NCI-H1436 (cell line): ENCODE measurements around the gene HMGCL.
"Not testable (repeated sequence)": the region's sequence is repeated elsewhere in the genome, so short reads cannot be mapped to it uniquely, and the experiment has no call there.

Source experiments
- DNase-seq: peaks from one replicate; lab custom pipeline; 2025; lab: John Stamatoyannopoulos, UW

Gene HMGCL

DNA sequence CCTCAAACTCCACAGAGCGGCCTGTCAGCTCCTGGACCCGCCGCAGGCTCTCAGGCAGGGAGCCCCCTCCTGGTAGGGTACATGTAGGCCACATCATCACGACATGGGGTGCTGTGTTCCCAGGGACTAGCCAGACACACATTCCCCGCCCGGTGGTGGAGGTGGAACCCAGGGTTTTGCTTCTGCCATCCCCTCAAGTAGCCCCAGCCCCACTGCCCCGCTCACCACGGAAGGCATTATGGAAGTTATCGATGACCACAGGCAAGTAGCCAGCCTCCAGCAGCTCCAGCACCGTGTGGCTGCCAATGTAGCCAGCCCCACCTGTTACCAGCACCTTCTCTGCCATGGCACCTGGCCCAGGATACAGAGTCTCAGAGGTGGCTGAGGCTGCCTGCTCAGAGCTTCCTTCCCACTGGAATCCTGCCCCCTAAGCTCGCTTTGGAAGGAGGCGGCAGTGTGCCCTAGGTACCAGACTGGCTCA, 26.5 kb downstream of the HMGCL start:
- no peak for DNase-seq

DNA sequence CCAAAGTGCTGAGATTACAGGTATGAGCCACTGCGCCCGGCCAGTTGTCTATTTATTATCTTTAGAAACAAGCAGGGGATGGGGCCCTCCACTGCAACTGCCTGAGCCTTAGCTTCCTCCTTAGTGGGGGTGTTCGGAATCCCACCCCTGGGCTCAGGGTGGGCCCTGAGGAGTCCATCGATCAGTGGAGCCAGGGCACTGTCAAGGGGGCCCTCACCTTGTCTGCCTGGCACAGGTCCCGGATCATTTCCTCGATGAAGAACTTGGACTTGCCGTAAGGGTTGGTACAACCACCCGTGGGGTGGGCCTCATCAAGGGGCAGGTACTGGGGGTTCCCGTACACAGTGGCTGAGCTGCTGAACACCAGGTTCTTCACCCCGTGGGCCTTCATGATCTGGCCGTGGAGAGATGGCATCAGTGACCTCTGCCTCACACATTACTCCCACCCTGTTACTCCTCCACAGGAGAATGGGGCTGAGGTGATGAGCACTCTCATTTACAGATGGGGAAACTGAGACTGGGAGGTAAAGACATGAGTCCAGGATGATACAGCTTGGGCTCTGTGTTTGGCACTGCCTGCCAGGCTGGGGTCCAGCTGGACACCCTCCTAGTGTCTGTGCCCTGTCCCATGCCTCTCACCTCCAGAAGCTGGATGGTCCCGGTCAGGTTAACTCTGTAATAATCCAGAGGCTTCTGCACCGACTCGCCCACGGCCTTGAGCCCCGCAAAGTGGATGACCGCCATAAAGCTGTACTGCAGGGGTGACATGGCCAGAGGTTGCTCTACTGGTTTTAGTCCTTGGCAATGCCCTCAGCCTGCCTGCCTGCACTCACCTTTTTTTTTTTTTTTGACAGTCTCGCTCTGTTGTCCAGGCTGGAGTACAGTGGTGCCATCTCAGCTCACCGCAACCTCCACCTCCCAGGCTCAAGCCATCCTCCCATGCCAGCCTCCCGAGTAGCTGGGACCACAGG, 27.5 kb downstream of the HMGCL start:
- no peak for DNase-seq

DNA sequence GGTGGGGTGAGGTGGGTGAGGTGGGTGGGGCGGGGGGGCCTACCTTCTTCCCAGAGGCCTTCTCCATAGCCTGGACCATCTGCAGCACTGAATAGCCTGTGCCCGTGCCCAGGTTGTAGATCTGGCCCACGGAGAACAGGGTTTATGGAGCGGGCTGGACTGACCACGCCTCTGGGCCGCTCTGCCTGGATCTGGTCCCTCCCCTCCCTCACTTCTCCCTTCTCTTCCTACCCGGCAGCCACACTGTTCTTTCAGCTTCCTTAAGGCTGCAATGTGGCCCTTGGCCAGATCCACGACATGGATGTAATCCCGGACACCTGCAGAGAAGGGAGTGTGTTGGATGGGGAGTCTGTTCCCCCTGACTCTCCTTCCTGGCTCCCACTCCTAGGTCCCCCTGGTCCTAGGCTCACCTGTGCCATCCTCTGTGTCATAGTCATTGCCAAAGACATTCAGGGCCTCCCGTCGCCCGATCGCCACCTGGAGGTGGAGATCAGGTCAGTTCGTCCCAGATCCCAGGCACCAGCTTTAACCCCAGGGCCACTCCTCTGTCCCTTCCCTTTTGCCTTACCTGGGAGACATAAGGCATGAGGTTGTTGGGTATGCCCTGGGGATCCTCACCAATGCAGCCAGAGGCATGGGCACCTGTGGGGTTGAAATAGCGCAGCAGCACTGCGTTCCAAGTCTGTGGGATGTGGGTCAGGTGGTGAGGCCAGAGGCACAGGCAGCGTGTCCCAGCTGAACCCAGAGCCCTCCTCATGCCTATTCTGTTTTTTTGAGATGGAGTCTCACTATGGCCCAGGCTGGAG, 28.6 kb downstream of the HMGCL start:
- no peak for DNase-seq

DNA sequence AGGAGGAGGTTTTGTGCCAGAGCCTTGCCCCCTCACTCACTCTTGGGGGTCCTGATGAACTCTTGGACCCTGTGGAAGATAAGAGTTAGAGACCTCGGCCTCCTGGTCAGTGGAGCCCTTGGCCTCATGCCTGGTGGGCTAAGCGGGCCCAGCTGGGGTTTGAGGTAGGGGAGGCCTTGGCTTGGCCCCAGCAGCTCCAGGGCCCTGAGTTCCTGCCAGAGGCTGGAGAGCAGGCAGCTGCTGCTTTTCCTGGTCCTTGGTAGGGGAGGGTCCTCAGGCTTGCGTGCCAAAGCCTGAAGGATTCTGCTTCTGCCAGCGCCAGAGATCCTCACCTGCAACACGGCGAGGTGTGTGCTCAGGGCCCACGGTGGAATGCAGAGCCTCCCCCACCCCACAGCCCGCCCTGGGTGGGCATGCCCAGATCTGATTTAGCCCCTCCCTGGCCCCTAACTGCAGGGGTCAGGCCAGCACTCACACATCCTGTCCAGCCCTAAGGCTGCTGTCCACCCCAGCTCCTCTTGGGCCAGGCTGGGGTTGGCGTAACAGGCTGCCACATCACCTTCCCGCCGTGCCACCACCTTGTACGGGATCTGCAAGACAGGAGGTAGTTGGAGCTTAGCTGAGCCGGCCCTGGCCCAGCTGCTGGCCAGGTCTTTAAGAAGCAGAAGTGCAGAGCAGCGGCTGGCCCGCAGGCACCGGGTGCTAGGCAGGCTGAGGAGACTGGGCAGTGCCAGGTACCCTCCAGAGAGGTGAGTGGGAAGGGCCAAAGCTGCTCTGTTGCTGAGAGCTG, 29.4 kb downstream of the HMGCL start:
- no peak for DNase-seq

DNA sequence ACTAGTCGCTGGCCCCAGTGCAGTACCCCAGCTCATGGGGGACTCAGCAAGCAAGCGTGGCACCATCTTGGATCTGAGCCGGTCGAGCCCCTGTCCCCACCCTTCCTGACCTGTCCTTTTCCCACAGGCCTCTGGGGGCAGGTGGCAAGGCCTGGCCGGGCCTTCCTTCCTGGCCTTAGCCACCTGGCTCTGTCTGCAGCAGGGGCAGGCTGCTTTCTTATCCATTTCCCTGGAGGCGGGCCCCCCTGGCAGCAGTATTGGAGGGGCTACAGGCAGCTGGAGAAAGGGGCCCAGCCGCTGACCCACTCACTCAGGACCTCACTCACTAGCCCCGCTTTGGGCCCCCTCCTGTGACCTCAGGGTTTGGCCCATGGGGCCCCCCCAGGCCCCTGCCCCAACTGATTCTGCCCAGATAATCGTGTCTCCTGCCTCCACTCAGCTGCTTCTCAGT, 30.5 kb downstream of the HMGCL start:
- not testable (repeated sequence) for DNase-seq

DNA sequence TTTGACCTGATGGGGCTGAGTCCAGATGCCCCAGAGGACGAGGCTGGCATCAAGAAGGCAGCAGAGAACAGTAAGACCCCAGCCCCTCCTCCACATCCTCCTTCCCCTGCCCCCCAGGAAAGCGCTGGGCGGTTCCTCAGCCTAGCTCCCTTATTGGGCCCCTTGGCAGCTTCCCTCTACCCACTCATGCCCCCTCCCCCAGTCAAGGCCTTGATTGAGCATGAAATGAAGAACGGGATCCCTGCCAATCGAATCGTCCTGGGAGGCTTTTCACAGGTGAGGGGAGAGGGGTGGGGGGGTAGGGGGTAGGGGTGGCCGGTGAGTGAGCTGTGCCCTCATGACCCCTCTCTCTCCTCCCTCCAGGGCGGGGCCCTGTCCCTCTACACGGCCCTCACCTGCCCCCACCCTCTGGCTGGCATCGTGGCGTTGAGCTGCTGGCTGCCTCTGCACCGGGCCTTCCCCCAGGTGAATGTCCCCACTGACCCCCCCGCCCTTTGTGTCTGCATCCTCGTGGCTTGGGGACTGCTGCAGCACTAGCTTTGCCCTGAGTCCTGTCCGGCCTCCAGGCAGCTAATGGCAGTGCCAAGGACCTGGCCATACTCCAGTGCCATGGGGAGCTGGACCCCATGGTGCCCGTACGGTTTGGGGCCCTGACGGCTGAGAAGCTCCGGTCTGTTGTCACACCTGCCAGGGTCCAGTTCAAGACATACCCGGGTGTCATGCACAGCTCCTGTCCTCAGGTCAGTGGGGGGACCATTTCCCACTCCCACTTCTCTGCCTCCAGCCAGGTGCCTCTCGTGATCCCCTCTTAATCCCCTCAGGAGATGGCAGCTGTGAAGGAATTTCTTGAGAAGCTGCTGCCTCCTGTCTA, 31.1 kb downstream of the HMGCL start:
- DNase-seq, result no peak

DNA sequence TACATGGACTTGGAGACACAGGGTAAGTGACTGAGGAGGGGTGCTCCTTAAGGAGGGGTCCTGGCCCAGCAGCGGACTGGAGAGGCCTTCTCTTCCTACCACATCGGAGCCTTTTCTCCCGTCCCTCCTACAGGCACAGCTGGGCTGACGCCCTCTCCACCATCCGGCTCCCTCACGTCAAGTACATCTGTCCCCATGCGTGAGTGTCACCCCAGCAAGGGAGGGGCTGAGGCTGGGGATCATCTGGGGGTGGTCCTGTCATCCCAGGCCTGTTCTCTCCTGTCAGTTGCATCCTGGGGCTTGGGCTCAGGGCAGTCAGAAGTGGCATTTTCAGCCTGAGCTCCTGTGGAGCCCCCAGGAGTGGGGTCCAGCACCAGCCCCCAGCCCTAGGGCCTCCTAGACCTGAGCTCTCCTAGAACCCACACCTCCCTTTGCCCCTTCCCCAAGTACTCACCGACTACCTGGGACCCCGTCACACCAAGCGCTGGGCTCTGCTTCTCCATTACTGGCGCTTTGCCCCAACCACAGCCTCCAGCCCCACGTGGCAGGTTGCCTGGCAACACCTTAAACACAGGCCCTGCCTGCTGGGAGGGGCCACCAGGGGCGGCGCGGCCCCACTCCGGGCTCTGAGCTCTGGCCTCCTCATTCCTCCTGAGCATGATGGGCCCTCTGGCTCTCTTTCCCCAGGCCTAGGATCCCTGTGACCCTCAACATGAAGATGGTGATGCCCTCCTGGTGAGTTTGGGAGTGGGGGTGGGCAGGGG, 32.0 kb downstream of the HMGCL start:
- no peak for DNase-seq

DNA sequence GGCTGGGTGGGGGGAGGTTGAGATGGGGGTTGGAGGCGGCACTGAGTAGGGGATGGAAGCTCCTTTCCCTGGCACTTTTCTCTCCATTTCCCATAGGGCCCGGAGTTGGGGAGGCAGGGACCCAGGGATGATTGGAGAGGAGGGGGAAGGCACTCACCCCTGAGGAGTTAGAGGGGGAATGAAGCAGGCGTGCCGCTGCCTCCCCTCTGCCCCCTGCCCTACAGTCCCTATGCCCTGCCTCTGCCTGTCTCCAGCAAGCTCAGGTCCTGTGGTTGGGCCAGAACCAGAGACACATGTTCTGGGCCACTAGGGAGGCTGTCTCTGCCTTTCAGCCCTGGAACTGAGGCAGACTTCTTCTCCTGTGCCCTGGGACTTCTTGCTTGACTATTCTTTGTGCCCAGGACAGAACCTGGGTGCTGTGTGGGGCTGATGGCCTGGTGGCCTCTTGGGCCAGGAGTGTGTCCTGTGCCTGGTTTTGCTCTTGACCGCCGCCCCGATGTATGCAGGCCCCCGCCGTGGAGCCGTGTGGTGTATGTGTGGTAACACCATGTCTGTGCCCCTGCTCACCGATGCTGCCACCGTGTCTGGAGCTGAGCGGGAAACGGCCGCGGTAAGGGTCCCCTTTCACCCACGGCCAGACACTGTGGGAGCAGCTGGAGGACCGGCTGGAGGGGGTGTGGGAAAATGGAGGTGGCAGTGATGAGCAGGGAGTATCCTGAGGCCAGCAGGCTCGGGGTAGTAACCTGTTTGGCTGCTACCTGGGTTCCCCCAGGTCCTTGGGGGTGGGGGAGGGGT, 32.9 kb downstream of the HMGCL start:
- no peak for DNase-seq

DNA sequence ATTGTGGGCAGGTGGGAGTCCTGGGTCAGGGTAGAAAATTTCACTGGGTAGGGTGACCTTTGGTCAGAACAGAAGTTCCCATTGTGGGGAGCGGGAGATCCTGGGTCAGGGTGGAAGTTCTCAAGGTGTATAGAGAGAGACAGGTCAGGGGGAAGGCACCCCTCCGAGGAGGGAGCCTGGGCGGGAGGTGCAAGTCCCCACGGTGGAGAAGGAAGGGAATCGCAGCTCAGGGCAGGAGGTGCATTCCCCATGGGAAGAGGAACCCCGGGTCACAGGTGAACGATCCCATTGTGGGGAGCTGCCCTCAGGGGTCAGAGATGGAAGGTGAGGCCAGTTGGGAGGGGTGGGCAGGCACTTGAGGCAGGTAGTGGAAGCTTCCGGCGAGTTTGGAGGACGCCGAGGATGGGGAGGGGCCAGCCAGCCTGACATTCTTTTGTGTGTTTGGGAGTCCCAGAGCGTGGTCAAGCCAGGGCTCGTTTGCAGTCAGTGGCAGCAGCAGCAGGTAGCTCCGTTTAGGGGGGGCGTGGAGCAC, 33.6 kb downstream of the HMGCL start:
- no peak for DNase-seq

DNA sequence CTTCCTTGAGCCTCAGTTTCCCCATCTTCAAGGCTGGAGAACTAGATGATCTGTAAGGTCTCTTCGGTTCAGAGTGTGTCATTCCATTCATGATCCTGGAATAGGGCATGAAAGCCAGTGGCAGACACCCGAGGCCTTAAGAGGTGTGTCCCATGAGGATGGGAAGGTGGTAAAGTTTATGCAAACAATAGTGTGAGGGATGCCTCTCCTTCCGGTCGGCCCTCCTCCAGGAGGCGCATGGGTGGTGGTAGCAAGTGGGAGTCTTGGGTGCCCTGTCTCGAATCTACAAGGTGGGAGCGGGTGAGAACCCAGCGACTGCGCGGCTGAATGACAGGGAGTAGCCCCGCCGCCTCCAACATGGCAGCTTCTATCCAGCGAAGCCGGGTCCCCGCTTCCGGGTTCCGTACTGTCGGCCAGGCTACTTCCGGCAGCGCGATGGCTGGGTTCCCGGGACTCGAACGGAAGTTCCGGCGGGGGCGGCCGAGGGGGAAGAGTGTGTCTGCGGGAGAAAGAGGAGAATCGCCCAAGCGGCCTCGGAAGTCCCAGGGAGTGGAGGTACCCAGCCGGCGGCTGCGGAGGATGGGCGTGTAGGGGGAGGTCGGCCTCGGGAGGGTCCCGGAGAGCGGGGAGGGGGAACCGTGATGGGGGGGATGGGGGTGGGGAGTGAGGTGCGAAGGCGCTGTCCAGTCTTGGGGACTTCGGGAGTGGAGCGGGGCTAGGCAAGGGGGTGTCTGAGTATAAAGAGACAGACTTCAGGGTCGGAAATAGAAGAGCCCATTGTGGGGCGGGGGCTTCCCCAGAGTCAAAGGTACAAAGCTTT, 34.3 kb downstream of the HMGCL start, which contains the start of gene LYPLA2:
Gene LYPLA2, plus strand, starts transcription at position 450 of the 820 bp plus-strand sequence. CDS start 1,538 bp downstream, outside the sequence.
- peak; percentile 90 for DNase-seq

DNA sequence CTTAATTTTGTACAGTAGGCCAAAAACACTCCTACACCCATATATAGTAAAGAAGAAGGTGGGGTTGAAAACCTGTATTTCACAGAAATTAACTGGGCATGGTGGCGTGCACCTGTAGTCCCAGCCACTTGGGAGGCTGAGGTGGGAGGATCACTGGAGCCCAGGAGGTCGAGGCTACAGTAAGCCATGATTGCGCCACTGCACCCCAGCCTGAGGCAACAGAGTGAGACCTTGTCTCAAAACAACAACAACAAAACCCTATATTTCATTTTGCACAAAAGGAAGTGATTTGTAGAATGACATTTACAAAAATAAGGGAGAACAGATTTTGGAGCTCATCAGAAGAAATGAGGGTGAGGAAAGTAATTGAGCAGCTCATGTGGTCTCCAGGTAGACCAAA, 36.5 kb downstream of the HMGCL start:
- DNase-seq, result no peak

DNA sequence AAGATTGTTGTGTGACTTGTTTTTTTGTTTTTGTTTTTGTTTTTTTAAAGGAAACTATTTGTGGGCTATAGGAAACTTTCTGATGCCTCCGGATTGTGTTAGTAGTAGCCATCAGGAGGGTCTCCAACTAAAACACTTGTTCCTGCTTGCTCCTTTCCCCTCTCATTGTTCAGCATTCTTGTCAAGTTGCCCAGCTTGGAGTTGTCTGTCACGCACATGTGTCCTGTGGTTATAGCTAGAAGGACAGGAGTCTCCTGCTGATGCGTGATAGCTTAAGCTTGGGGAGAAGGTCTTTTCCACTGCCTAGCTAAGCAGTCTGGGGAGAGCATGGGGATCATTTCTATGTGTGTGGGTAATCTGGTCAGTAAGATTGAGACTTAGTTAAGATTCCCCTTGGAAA, 37.5 kb downstream of the HMGCL start:
- DNase-seq, result no peak

DNA sequence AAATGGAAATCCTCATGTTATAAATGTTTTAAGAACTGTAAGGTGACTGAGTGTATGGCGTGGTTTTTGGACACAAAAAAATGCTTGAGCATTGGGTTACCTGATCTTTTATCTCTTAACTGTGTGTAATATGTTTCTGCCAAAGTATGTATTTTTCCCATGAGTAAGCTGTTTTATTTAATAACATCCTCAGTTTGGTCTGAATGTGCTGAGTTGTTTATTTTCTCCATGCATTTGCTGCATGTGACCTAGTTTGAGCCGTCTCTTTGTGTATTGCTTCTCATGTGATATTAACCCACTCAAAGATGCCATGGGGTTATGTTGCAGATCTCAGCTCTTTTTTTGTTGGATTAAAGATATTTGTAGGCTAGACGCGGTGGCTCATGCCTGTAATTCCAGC, 40.4 kb downstream of the HMGCL start:
- no peak for DNase-seq

DNA sequence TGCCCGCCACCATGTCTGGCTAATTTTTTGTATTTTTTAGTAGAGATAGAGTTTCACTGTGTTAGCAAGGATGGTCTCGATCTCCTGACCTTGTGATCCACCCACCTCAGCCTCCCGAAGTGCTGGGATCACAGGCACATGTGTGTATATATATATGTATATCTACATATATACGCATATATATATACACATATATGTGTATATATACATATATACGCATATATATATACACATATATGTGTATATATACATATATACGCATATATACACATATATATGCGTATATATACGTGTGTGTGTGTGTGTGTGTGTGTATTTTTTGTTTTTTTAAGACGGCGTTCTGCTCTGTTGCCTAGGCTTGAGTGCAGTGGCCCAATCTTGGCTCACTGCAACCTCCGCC, 42.1 kb downstream of the HMGCL start:
- DNase-seq, result not testable (repeated sequence)

DNA sequence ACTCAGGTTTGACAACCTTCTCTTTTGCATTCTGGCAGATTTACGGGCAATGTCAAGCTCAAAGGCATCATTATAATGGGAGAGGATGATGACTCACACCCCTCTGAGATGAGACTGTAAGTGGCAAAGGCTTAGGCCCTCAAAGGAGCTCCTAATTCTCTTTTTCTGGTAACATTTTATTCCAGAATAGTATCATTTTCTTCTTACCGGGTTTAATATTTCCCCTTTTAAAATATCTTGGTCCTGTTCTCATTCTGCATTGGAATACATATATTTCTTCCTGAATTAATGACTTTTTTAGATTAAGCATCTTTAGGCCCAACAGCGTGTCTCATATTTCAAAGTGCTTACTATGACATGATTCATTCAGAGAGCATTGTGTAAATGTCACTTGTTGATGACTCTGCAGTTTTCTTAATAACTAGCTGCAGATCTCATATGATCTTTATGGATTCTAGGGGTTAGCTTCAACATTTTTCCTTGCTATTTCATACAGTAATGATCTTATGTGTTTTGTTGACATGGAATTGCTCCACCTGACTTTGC, 45.3 kb downstream of the HMGCL start:
- no peak for DNase-seq

DNA sequence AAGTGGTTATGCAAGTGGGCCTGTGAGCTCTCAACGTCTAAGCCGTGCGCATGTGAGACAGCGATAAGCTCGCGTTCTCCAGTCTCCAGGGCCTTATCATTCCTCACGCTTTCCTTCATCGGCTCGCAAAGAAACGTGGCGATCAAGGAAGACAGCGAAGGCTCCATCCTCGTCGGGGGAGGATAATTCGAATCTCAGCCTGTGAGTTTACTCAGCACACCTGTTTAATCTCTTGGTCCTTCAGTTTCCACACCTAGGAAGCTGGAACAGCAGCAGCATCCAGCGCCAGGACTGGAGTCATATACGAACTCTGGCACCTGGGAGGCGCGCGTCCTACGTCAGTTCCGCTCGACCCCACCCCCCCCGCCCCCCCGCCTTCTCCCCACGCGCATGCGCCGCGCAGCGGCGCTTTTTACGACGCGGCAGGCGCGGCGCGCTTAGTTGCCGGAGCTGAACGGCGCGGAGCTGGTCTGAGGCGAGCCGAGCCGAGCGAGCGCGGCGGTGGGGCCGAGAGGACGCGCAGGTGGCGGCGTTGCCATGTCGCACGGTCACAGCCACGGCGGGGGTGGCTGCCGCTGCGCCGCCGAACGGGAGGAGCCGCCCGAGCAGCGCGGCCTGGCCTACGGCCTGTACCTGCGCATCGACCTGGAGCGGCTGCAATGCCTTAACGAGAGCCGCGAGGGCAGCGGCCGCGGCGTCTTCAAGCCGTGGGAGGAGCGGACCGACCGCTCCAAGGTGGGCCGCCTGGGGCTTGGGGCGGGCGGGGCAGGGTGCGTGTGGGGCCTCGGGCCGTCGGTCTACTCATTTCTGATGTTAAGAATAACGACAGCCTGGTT, 47.0 kb downstream of the HMGCL start, which contains the start of gene PITHD1:
Gene PITHD1, plus strand, starts transcription at position 440 of the 836 bp plus-strand sequence. Its CDS starts 98 bp downstream, at position 538.
- DNase-seq, result peak; percentile 79

DNA sequence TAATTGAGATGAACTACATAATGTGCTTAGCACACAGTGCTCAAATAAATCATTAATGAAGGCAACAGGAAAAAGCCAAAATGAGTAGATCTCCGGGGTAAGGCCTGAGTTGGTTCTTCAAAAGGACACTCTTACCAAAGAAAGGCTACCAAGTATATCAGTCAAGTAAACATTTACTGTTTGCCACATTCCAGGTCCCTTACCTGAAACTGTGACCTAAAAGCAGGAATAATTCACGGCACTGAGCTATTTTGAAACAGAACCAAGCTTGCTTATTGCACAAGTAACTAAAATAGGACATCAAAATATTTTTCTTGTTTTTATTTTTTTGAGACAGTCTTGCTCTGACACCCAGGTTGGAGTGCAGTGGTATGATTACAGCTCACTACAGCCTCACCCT, 49.0 kb downstream of the HMGCL start:
- no peak for DNase-seq
